HCT116 (cell line): ENCODE data around the gene OXT. TPM values are rescaled to one million over a fixed set of nuclear protein-coding genes. Genes with fewer than 3 reads are reported as not detected.

Source experiments
- ATAC-seq: fragments of 200-7000 bp; cut with Tn5 transposase; 2 replicates; pipeline ENCODE4 v1.9.1; 2020; ENCODE audit warnings: mild to moderate bottlenecking, moderate library complexity
- BruUV-seq: library from RNA; stranded (reverse); fragments of 400-500 nt; replicated peaks from 2 replicates; lab custom pipeline; 2021; lab: Mats Ljungman, UMichigan
- CTCF ChIA-PET: fragments of 300-600 bp; sonication (Branson Sonifier 250); formaldehyde crosslinking; loops from one replicate; lab custom pipeline; 2021; ENCODE audit warnings: antibody characterized with exemption; lab: Charles Lee
- POLR2A ChIA-PET: fragments of 300-600, 350-600 bp; sonication (Branson Sonifier 250); formaldehyde crosslinking; loops from one replicate; lab custom pipeline; 2021; ENCODE audit warnings: antibody characterized with exemption; lab: Charles Lee
- RAD21 ChIA-PET, 2 experiments: fragments of 300-600 bp; sonication (Branson Sonifier 250); formaldehyde crosslinking; loops; one replicate each; lab custom pipeline; 2023; ENCODE audit warnings: low total read pairs in 2 of 2; ENCODE audit not compliant: uncharacterized antibody in 2 of 2, unreplicated experiment in 2 of 2, low non-redundant PET in 1 of 2; lab: Charles Lee
- DNase-seq: peaks from one replicate; pipeline ENCODE4 v3.0.0-alpha.2; 2010; ENCODE audit warnings: low read depth, low spot score
- H2AFZ ChIP-seq: fragments of 200-600 bp; shearing (Covaris generic), sonication (generic); 2 replicates; pipeline ENCODE4 v1.6.1; 2017; ENCODE audit warnings: low read depth, mixed run types, mixed read lengths, antibody characterized with exemption, low read length; ENCODE audit not compliant: poor library complexity, severe bottlenecking
- H3K27ac ChIP-seq: 2 replicates; pipeline ENCODE4 v1.5.1; 2012; ENCODE audit warnings: low read depth, low read length
- H3K27me3 ChIP-seq: fragments of 200-600 bp; sonication (generic); 2 replicates; pipeline ENCODE4 v1.6.1; 2016; ENCODE audit warnings: mixed run types, low read length, mixed read lengths; ENCODE audit not compliant: insufficient read depth
- H3K36me3 ChIP-seq, 2 experiments: fragments of 200-500 bp in 1 of 2; fragments of 200-600 bp in 1 of 2; sonication (Bioruptor generic) in 1 of 2; sonication (generic) in 1 of 2; 2 replicates each; pipeline versions ENCODE4 v1.5.1 to v1.6.1; 2014 to 2016; ENCODE audit warnings: low read length in 2 of 2, inconsistent platforms in 1 of 2, mixed read lengths in 1 of 2, mixed run types in 1 of 2; ENCODE audit not compliant: insufficient read depth in 2 of 2, control insufficient read depth in 1 of 2
- H3K4me1 ChIP-seq, 2 experiments: fragments of 200-600 bp in 1 of 2; sonication (generic) in 1 of 2; 2 replicates each; pipeline versions ENCODE4 v1.5.1 to v1.6.1; 2012 to 2017; ENCODE audit warnings: low read length in 2 of 2, inconsistent platforms in 1 of 2, mild to moderate bottlenecking in 1 of 2, mixed read lengths in 1 of 2, mixed run types in 1 of 2, moderate library complexity in 1 of 2; ENCODE audit not compliant: insufficient read depth in 2 of 2, control insufficient read depth in 1 of 2
- H3K4me2 ChIP-seq: fragments of 200-600 bp; sonication (generic); 2 replicates; pipeline ENCODE4 v1.6.1; 2017; ENCODE audit warnings: mixed run types, low read length, mixed read lengths
- H3K4me3 ChIP-seq, 2 experiments: fragments of 200-600 bp in 1 of 2; sonication (generic) in 1 of 2; replicated peaks in 1 of 2; 2 replicates each; pipeline ENCODE4 v1.5.1; 2011 to 2016; ENCODE audit warnings: low read length in 2 of 2, control low read depth in 1 of 2, low read depth in 1 of 2, mild to moderate bottlenecking in 1 of 2, mixed read lengths in 1 of 2, mixed run types in 1 of 2
- H3K79me2 ChIP-seq: fragments of 200-600 bp; sonication (generic); 2 replicates; pipeline ENCODE4 v1.6.1; 2017; ENCODE audit warnings: mild to moderate bottlenecking, mixed run types, low read length, moderate library complexity, mixed read lengths; ENCODE audit not compliant: insufficient read depth
- H3K9ac ChIP-seq: fragments of 200-600 bp; sonication (generic); 2 replicates; pipeline ENCODE4 v1.6.1; 2016; ENCODE audit warnings: low read length, mixed read lengths
- H3K9me2 ChIP-seq: fragments of 200-600 bp; sonication (generic), shearing (Covaris generic); 2 replicates; pipeline ENCODE4 v1.6.1; 2017; ENCODE audit warnings: mixed run types, mild to moderate bottlenecking, moderate library complexity; ENCODE audit not compliant: insufficient read depth
- H3K9me3 ChIP-seq, 2 experiments: fragments of 200-500 bp in 1 of 2; fragments of 200-600 bp in 1 of 2; sonication (Bioruptor generic) in 1 of 2; sonication (generic) in 1 of 2; 2 replicates each; pipeline ENCODE4 v1.6.1; 2014 to 2017; ENCODE audit warnings: low read length in 2 of 2, mixed read lengths in 2 of 2, inconsistent platforms in 1 of 2, low read depth in 1 of 2, mild to moderate bottlenecking in 1 of 2, mixed run types in 1 of 2, moderate library complexity in 1 of 2; ENCODE audit not compliant: control insufficient read depth in 1 of 2, insufficient read depth in 1 of 2
- H4K20me1 ChIP-seq: fragments of 200-600 bp; sonication (generic), shearing (Covaris generic); 2 replicates; pipeline ENCODE4 v1.6.1; 2017; ENCODE audit warnings: mixed run types, mild to moderate bottlenecking, moderate library complexity; ENCODE audit not compliant: insufficient read depth
- CBX3 ChIP-seq: IDR thresholded peaks from 2 replicates; pipeline ENCODE4 v1.6.1; 2012; ENCODE audit warnings: low read depth
- EZH2 ChIP-seq: fragments of 200-600 bp; sonication (generic); IDR thresholded peaks from 2 replicates; pipeline ENCODE4 v1.6.1; 2017; ENCODE audit warnings: antibody characterized with exemption, mixed run types
- POLR2A ChIP-seq: IDR thresholded peaks from 2 replicates; pipeline ENCODE4 v1.7.0; 2011; ENCODE audit warnings: borderline replicate concordance; ENCODE audit not compliant: insufficient read depth, insufficient read length; ENCODE audit errors: extremely low read depth
- SIN3A ChIP-seq: IDR thresholded peaks from 2 replicates; pipeline ENCODE4 v1.6.1; 2012; ENCODE audit warnings: low read depth
- SRF ChIP-seq: IDR thresholded peaks from 2 replicates; pipeline ENCODE4 v1.6.1; 2012; ENCODE audit warnings: low read depth
- YY1 ChIP-seq: IDR thresholded peaks from 2 replicates; pipeline ENCODE4 v1.6.1; 2011; ENCODE audit warnings: low read length, low read depth, moderate library complexity, mild to moderate bottlenecking; ENCODE audit not compliant: insufficient replicate concordance; ENCODE audit errors: extremely low read depth
- intact Hi-C: fragments of 100-400 bp; cut with micrococcal nuclease; formaldehyde crosslinking; loops from 2 replicates; pipeline ENCODE4 v1.10.0; 2022
- total RNA-seq: library from RNA; stranded (reverse); gene quantifications from one replicate; pipeline ENCODE4 v1.2.1, GENCODE V29; 2021; ENCODE audit not compliant: unreplicated experiment
- TF ChIP-seq, protein P1 (sequence below): IDR thresholded peaks from 2 replicates; pipeline ENCODE4 v1.6.1; 2012; ENCODE audit warnings: low read depth

OXT gene
- total RNA-seq, 1 experiment from 2014 or later = not detected

DNA sequence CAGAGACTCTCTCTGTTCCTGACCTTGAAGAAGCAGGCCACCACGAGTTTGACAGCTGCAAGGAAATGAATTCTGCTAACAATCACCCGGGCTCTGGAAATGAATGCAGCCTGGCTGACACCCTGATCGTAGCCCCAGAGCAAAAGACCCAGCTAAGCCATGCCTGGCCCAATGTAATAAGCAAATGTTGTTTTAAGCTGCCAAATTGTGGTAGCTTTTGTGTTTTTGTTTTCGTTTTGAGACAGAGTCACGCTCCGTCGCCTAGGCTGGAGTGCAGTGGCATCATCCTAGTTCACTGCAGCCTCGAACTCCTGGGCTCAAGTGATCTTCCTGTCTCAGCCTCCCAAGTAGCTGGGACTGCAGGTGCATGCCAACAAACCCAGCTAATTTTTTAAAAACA, 3.3 kb upstream of the OXT start:
- H3K36me3 ChIP-seq = no peaks in the 10 kb centered on the region
- no peaks in the 10 kb centered on the region for H3K9me3 ChIP-seq
- RAD21 ChIA-PET = no interaction called here
- DNase-seq (no peak), ATAC-seq (no peak)
- CTCF ChIA-PET = no interaction called here
- POLR2A ChIA-PET = no interaction called here
- TF ChIP-seq POLR2A = no peak
- TF ChIP-seq YY1 = no peak
- TF ChIP-seq SIN3A = no peak
- TF ChIP-seq, protein P1, sequence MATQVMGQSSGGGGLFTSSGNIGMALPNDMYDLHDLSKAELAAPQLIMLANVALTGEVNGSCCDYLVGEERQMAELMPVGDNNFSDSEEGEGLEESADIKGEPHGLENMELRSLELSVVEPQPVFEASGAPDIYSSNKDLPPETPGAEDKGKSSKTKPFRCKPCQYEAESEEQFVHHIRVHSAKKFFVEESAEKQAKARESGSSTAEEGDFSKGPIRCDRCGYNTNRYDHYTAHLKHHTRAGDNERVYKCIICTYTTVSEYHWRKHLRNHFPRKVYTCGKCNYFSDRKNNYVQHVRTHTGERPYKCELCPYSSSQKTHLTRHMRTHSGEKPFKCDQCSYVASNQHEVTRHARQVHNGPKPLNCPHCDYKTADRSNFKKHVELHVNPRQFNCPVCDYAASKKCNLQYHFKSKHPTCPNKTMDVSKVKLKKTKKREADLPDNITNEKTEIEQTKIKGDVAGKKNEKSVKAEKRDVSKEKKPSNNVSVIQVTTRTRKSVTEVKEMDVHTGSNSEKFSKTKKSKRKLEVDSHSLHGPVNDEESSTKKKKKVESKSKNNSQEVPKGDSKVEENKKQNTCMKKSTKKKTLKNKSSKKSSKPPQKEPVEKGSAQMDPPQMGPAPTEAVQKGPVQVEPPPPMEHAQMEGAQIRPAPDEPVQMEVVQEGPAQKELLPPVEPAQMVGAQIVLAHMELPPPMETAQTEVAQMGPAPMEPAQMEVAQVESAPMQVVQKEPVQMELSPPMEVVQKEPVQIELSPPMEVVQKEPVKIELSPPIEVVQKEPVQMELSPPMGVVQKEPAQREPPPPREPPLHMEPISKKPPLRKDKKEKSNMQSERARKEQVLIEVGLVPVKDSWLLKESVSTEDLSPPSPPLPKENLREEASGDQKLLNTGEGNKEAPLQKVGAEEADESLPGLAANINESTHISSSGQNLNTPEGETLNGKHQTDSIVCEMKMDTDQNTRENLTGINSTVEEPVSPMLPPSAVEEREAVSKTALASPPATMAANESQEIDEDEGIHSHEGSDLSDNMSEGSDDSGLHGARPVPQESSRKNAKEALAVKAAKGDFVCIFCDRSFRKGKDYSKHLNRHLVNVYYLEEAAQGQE = no peak
- TF ChIP-seq SRF = no peak
- TF ChIP-seq EZH2 = no peak
- TF ChIP-seq CBX3 = no peak
- BruUV-seq = no TSS peak
- H2AFZ ChIP-seq = no peak overlapping the region
- no peaks in the 10 kb centered on the region for H3K27me3 ChIP-seq
- no peaks in the 10 kb centered on the region for H3K79me2 ChIP-seq
- intact Hi-C loops = no loop called here
- no peak overlapping the region for H3K4me3 ChIP-seq
- H3K9ac ChIP-seq = no peak overlapping the region
- H3K27ac ChIP-seq = no peak overlapping the region
- no peaks in the 10 kb centered on the region for H4K20me1 ChIP-seq
- no peak overlapping the region for H3K4me2 ChIP-seq
- no peaks in the 10 kb centered on the region for H3K9me2 ChIP-seq
- H3K4me1 ChIP-seq = peaks cover 7 to 15% of the 10 kb centered on the region in 2 experiments; a peak in 2 of 4 replicates
